GM12801 (cell line): ENCODE results near the gene CLSTN2.

ENCODE experiments used
- TF ChIP-seq, protein P1 (sequence below): IDR thresholded peaks from one replicate; pipeline ENCODE4 v1.5.1; 2011; ENCODE audit warnings: control low read depth; ENCODE audit not compliant: insufficient read length; ENCODE audit errors: extremely low read depth

The CLSTN2 gene

DNA sequence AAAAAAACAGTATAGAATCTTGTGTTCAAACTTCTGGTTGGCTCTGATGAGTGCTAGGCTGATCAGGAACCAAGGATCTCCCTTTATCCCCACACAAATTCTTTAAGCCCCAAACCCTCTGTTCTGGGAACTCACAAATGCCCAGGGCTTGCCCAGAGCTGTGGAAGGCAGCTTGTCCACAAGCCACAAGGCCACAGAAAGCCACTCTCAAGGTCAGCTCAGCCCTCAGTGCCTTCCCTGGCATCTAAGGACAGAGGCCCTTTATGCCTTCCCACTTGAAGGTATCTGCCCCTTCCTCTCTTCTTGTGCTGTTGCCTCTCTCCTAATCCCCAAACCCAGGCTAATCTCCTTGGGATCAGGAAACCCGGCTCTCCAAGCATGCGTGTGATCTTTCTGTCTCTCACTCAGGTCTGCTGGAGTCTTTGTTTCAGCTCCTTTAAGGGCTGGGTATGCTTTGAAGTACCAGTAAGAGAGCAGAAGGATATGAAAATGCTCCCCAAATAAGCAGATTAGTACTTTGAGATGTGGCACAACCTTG, 597.9 kb downstream of the CLSTN2 start:
- TF ChIP-seq, protein P1, sequence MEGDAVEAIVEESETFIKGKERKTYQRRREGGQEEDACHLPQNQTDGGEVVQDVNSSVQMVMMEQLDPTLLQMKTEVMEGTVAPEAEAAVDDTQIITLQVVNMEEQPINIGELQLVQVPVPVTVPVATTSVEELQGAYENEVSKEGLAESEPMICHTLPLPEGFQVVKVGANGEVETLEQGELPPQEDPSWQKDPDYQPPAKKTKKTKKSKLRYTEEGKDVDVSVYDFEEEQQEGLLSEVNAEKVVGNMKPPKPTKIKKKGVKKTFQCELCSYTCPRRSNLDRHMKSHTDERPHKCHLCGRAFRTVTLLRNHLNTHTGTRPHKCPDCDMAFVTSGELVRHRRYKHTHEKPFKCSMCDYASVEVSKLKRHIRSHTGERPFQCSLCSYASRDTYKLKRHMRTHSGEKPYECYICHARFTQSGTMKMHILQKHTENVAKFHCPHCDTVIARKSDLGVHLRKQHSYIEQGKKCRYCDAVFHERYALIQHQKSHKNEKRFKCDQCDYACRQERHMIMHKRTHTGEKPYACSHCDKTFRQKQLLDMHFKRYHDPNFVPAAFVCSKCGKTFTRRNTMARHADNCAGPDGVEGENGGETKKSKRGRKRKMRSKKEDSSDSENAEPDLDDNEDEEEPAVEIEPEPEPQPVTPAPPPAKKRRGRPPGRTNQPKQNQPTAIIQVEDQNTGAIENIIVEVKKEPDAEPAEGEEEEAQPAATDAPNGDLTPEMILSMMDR = no peak

DNA sequence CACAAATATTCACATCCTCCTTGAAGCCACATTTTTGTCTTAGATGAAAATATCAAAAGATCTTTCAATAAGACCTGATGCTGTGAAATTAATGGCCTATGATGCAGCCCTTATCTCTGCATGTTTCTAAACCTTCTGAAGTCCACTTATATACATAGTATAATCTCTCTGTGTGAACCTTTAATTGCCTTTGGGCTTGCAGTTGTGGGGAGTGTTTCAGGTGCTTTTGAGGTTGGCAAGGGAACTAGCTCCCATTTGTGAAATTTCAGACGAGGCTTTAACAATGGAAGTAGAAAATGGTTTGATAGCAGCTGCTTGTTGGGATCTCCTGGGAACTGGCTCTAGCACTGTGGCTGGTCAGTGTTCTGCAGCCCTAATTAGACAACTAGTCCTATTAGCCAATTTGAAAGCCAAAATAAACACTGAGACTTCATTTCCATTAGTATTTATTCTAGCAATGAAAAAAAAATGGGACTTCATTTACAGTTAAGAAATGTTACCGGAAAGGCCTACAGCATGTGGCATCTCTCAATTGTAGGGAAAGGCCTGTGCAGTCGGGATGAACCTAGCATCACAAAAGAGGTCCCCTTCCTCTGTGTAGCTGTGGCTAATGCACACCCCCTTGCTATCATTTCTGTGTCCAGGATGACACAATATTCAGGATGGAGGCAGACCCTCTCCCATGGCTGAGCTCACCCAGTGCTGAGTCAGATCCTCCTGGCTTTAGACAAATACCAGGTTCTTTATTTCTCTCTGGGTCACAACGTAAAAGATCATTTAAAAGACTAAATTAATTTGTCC, 602.1 kb downstream of the CLSTN2 start:
- TF ChIP-seq, protein P1 = no peak

DNA sequence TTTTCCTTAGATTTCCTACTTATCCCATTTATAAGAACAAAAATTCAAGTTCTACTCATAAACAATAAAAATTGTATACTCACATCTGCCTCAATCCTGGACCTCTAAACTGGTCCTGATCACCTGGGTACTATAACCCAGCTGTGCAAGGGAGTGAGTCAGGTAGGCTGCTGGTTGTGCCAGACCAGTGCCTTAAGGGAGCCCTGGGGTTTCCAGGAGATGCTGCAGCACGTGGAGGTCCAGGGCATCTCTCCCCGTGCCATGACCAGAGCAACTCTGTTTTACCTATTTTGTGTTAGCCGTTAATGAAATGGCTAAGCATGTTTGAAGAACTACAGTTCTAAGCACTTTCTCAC, 602.7 kb downstream of the CLSTN2 start:
- TF ChIP-seq, protein P1 = no peak

DNA sequence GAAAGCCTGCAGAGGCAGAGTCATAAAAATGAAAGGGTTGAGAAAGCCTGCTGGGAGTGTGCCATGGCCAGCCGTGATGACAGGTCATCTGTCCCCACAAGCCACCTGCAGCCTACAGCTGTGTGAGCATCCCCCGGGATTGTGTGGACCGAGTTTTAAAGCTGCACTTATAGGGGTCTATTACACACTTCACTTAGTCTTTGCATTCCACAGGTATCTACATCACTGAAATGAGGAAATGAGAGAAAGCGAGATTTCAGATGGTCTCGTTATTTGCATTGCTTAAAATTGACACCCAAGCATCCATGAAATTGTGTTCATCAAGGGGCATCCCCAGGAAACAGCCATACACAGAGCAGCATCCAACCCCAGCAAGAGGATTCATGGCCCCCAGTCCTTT, 605.3 kb downstream of the CLSTN2 start:
- TF ChIP-seq, protein P1 = no peak

DNA sequence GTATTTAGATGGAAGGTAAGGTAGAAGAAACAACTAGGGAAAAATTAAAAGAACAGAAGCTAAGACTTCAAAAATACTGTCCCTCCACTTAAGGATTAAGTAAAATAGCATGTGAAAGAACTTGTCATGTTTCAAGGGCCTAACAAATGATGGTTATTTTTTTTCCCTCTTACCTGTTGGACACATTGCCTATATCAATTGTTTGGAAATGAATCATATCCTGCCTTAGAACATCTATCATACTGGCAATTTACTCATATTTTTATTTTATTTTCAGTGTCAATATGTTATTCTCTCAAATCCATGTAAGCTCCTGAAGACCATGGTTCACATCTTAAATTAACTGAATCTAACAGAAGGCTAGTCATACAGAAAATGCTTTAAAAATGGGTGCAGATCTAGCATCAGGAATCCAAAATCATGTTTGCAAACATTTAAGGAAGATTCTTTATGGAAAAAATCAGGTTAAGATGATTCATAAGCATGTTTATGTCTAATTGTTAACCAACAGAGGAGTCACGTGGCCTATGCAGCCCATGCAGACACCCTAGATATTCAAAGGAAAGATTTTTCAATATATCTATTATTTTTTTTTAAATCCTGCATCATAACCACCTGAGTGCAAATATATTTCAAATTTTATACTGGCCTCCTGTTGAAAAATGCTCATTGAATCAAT, 607.1 kb downstream of the CLSTN2 start:
- TF ChIP-seq, protein P1 = no peak

DNA sequence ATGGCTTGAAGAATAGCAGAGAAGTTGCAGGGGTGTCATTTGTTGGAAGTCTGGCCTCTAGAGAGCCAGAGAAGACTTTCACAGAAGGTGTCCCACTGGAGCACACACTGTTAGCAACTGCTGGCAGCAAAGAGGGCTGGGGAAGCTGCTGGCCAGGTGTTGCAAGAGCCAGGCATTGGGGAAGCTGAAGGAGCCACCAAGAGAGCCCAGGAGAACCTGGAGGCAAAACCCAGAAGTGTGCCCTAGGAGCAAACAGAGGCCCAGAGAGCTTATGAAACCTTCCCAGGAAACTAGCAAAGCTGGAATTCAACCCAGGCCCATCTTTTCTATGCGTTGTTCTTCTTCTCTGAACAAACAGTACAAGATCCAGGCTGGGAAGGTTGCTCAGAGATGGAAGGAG, 610.2 kb downstream of the CLSTN2 start:
- TF ChIP-seq, protein P1 = no peak

DNA sequence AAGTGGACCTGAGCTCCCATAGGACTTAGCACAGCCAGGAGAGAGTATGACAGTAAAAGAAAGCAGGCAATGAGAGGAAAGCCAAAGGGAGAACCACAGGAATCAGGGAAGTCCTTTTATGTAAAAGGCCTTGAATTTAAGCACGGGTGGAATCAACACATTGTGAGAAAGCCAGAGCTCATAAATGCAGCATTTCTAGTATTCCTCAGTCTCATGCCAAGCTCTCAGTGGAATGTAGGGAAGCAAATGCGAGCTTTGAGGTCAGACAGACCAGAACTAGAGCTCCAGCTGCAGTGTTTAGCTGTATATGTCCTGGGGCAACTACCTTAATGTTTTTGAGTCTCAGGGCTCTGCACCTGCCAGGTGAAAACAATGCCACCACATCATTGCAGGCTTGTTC, 610.8 kb downstream of the CLSTN2 start:
- TF ChIP-seq, protein P1 = no peak
